HEK293T (cell line): ENCODE data around the gene UBE2E2.

Source experiments
- BHLHE40 ChIP-seq: fragments of 450-650 bp; IDR thresholded peaks from 2 replicates; pipeline ENCODE4 v1.6.1; 2016; ENCODE audit warnings: mild to moderate bottlenecking, moderate library complexity, borderline replicate concordance
- ELF4 ChIP-seq: fragments of 450-650 bp; IDR thresholded peaks from 2 replicates; pipeline ENCODE4 v1.6.1; 2017; ENCODE audit warnings: antibody characterized with exemption
- FOXA1 ChIP-seq: fragments of 450-650 bp; IDR thresholded peaks from 2 replicates; pipeline ENCODE4 v1.6.1; 2016; ENCODE audit warnings: mild to moderate bottlenecking
- L3MBTL2 ChIP-seq: fragments of 450-650 bp; conservative IDR thresholded peaks from 2 replicates; pipeline ENCODE4 v1.6.1; 2016; ENCODE audit warnings: mild to moderate bottlenecking
- SUZ12 ChIP-seq: fragments of 450-650 bp; IDR thresholded peaks from 2 replicates; pipeline ENCODE4 v1.6.1; 2016; ENCODE audit warnings: mild to moderate bottlenecking
- ZNF384 ChIP-seq: fragments of 450-650 bp; IDR thresholded peaks from 2 replicates; pipeline ENCODE4 v1.6.1; 2016

- TF ChIP-seq L3MBTL2 (no peak), FOXA1 (no peak), ZNF384 (no peak), ELF4 (no peak), BHLHE40 (no peak), SUZ12 (no peak)
These were observed 4.3 kb upstream of the UBE2E2 start for GRCh38 chr3:23198801-23199200.
